GM18909 (cell line): Measurements from ENCODE around the gene RAVER1.

ENCODE experiments used
- ATAC-seq: cut with Tn5 transposase; IDR thresholded peaks from one replicate; pipeline ENCODE4 v1.9.1; 2021; ENCODE audit warnings: mild to moderate bottlenecking; ENCODE audit not compliant: unreplicated experiment, poor library complexity

Gene RAVER1

GRCh38 chr19:10277795-10278589 lies 55.3 kb downstream of the RAVER1 start:
- no peak for ATAC-seq

GRCh38 chr19:10274589-10274988 lies 58.7 kb downstream of the RAVER1 start:
- ATAC-seq = no peak

GRCh38 chr19:10271543-10272086 lies 61.7 kb downstream of the RAVER1 start:
- ATAC-seq = peak; percentile 31

- peak; percentile 52 for ATAC-seq
Measured at GRCh38 chr19:10270616-10271394, 62.5 kb downstream of the RAVER1 start, which contains the start of gene ICAM1. ICAM1 (plus strand) TSS chr19:10271120; CDS start chr19:10271160, 40 bp downstream.

GRCh38 chr19:10270180-10270615 lies 63.1 kb downstream of the RAVER1 start:
- ATAC-seq = peak; percentile 32

- ATAC-seq = no peak
Measured at GRCh38 chr19:10269333-10270179, 63.8 kb downstream of the RAVER1 start.

- ATAC-seq = no peak
Measured at GRCh38 chr19:10268071-10268470, 65.3 kb downstream of the RAVER1 start.

GRCh38 chr19:10266706-10267105 lies 66.6 kb downstream of the RAVER1 start:
- no peak for ATAC-seq
